CD4-positive, alpha-beta T cell (primary cell): ENCODE results near the gene BICDL2. TPM values are rescaled to one million over a fixed set of nuclear protein-coding genes. Genes with fewer than 3 reads are reported as not detected.

Source experiments
- ATAC-seq: fragments of 200-7000 bp; cut with Tn5 transposase; one replicate; pipeline ENCODE4 v1.10.0; 2022; ENCODE audit warnings: mild to moderate bottlenecking; ENCODE audit not compliant: poor library complexity
- CTCF ChIA-PET: fragments of 350-600 bp; sonication (Branson Sonifier 250); formaldehyde crosslinking; loops from one replicate; lab custom pipeline; 2021; ENCODE audit warnings: antibody characterized with exemption, inconsistent platforms; lab: Charles Lee
- POLR2A ChIA-PET: fragments of 350-600 bp; sonication (Branson Sonifier 250); formaldehyde crosslinking; loops from one replicate; lab custom pipeline; 2021; ENCODE audit warnings: antibody characterized with exemption, inconsistent platforms; lab: Charles Lee
- DNase-seq, 14 experiments: peaks; one replicate each; pipeline ENCODE4 v3.0.0-alpha.2; 2013 to 2020; ENCODE audit warnings: mixed read lengths in 2 of 14
- H3K27ac ChIP-seq, 2 donors: one replicate each; pipeline versions ENCODE4 v1.5.1 to v1.7.0; 2013; ENCODE audit warnings: low read length in 2 of 2, low read depth in 1 of 2, mild to moderate bottlenecking in 1 of 2
- H3K27me3 ChIP-seq, 2 experiments: 1 replicate in 1 of 2; 2 replicates in 1 of 2; pipeline versions ENCODE4 v1.6.1 to v1.7.0; 2013; ENCODE audit warnings: low read length in 2 of 2, control low read depth in 1 of 2, mild to moderate bottlenecking in 1 of 2, moderate library complexity in 1 of 2; ENCODE audit not compliant: insufficient read depth in 2 of 2, control insufficient read depth in 1 of 2
- H3K36me3 ChIP-seq: one replicate; pipeline ENCODE4 v1.6.1; 2013; ENCODE audit warnings: low read length, control low read depth; ENCODE audit not compliant: insufficient read depth
- H3K4me1 ChIP-seq: one replicate; pipeline ENCODE4 v1.6.1; 2013; ENCODE audit warnings: low read length, control low read depth; ENCODE audit not compliant: insufficient read depth
- H3K4me3 ChIP-seq: one replicate; pipeline ENCODE4 v1.5.1; 2013; ENCODE audit warnings: mild to moderate bottlenecking, low read length, moderate library complexity
- H3K9me3 ChIP-seq, 2 experiments: 1 replicate in 1 of 2; 2 replicates in 1 of 2; pipeline versions ENCODE4 v1.6.1 to v1.7.0; 2013; ENCODE audit warnings: low read length in 2 of 2, mild to moderate bottlenecking in 2 of 2, control low read depth in 1 of 2, moderate library complexity in 1 of 2; ENCODE audit not compliant: control insufficient read depth in 1 of 2, insufficient read depth in 1 of 2
- H3K27ac Mint-ChIP-seq: one replicate; pipeline ENCODE4 v1.8.0; 2020; ENCODE audit warnings: mixed read lengths
- H3K27me3 Mint-ChIP-seq: one replicate; pipeline ENCODE4 v1.8.0; 2021; ENCODE audit warnings: mixed read lengths
- H3K36me3 Mint-ChIP-seq: one replicate; pipeline ENCODE4 v1.8.0; 2021; ENCODE audit warnings: low read depth, mixed read lengths
- H3K4me1 Mint-ChIP-seq: one replicate; pipeline ENCODE4 v1.8.0; 2021; ENCODE audit warnings: low read depth, mixed read lengths
- H3K4me3 Mint-ChIP-seq: one replicate; pipeline ENCODE4 v1.8.0; 2020; ENCODE audit warnings: mild to moderate bottlenecking, mixed read lengths
- H3K9me3 Mint-ChIP-seq: one replicate; pipeline ENCODE4 v1.8.0; 2020; ENCODE audit warnings: mixed read lengths
- intact Hi-C, 2 experiments: fragments of 100-400 bp; cut with DNase I in 1 of 2; cut with micrococcal nuclease in 1 of 2; formaldehyde crosslinking; loops; one replicate each; pipeline versions ENCODE4 v1.15.1 to v1.9.0; 2023 to 2025; cut with DNase I, micrococcal nuclease
- total RNA-seq, 174 experiments: library from RNA in 2 of 174; stranded (reverse) in 2 of 174; gene quantifications; one replicate each; pipeline ENCODE4 v1.2.3 and lab custom pipeline; 2021 to 2026
- TF ChIP-seq, protein P1 (sequence below): fragments of 200-600 bp; IDR thresholded peaks from one replicate; pipeline ENCODE4 v1.8.0; 2022; ENCODE audit warnings: antibody characterized with exemption, mild to moderate bottlenecking

Gene BICDL2
- total RNA-seq, 2 experiments from 2014 or later = not detected

DNA sequence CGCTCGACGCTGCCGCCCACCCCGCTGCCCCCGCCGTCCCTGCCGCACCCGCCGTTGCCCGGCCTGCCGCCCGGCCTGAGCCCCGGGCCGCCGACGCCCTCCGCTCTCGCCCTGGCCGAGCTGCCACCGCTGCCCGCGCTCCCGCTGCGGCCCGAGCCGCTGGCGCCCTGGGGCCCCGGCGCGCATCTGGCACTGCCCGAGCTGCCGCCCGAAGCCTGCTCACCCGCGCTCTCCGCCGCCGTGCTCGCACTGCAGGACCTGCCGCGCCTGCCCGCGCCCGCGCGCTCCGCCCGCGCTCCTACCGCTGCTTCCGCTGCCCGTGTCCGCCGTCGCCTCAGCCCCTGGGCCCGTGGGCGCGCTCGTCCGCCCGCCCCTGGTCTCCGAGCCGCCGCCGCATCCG lies 32.4 kb downstream of the BICDL2 start:
- H3K4me3 ChIP-seq = no peak overlapping the region
- TF ChIP-seq, protein P1, sequence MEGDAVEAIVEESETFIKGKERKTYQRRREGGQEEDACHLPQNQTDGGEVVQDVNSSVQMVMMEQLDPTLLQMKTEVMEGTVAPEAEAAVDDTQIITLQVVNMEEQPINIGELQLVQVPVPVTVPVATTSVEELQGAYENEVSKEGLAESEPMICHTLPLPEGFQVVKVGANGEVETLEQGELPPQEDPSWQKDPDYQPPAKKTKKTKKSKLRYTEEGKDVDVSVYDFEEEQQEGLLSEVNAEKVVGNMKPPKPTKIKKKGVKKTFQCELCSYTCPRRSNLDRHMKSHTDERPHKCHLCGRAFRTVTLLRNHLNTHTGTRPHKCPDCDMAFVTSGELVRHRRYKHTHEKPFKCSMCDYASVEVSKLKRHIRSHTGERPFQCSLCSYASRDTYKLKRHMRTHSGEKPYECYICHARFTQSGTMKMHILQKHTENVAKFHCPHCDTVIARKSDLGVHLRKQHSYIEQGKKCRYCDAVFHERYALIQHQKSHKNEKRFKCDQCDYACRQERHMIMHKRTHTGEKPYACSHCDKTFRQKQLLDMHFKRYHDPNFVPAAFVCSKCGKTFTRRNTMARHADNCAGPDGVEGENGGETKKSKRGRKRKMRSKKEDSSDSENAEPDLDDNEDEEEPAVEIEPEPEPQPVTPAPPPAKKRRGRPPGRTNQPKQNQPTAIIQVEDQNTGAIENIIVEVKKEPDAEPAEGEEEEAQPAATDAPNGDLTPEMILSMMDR = no peak
- Mint-ChIP-seq H3K4me1 (peaks cover 33% of the 10 kb centered on the region), H3K27me3 (peaks cover 27% of the 10 kb centered on the region), H3K27ac (no peak overlapping the region), H3K9me3 (no peaks in the 10 kb centered on the region), H3K36me3 (no peaks in the 10 kb centered on the region), H3K4me3 (no peak overlapping the region)
- H3K9me3 ChIP-seq = no peaks in the 10 kb centered on the region
- ChIA-PET CTCF (interaction anchor here (0.7 to 11.4 kb wide), 10 partner anchors 16 to 125 kb away, joined by 3 to 181 read pairs (median 6); partner anchors contain the start of genes HCFC1R1, MMP25, THOC6 and TNFRSF12A), POLR2A (interaction anchor here (0.6 to 2.7 kb wide), 13 partner anchors 16 to 180 kb away, joined by 3 to 20 read pairs (median 4); partner anchors contain the start of genes HCFC1R1, KREMEN2 and TNFRSF12A)
- ATAC-seq = no peak
- H3K36me3 ChIP-seq = no peaks in the 10 kb centered on the region
- DNase-seq = peak in 2 of 14 experiments; percentile 51 to 56
- H3K27me3 ChIP-seq = peaks cover 0 to 3% of the 10 kb centered on the region in 2 experiments
- intact Hi-C loops = loop anchor here (2.0 to 5.0 kb wide), 3 partner anchors 16 to 163 kb away; partner anchors contain the start of gene TNFRSF12A (in 1 of the 2)
- H3K4me1 ChIP-seq = peaks cover 38% of the 10 kb centered on the region
- H3K27ac ChIP-seq = no peak overlapping the region

DNA sequence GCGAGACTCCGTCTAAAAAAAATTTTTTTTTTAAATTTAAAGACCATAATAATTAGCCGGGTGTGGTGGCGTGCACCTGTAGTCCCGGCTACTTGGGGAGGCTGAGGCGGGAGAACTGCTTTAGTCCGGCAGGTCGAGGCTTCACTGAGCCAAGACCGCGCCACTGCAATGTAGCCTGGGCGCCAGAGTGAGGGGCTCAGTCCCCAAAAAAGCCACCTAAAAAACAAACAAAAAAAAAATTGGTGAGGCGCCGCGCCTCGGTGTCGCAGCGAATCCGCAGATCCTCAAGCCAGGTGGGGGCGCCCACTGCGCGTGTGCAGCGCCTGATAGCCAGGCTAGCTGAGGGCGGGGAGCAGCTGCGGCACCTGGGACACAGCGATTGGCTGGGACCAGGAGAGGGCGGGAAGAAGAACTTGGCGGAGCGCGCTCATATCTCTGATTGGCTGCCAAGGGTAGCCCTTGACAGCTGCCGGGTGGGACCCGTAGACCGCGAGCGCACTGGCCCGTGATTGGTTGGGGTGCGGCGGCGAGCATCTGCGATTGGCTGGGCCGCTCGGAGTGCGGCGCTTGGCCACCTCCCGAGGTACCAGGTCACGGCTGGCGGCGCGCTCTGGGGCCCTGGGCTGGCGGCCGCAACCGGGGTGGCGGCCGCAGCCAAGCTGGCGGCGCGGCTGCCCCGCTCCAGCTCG lies 33.0 kb downstream of the BICDL2 start:
- Mint-ChIP-seq H3K27ac (peak overlapping the region; percentile 13), H3K36me3 (no peaks in the 10 kb centered on the region), H3K9me3 (no peaks in the 10 kb centered on the region), H3K4me3 (peak overlapping the region; percentile 67), H3K27me3 (peaks cover 27% of the 10 kb centered on the region), H3K4me1 (peaks cover 31% of the 10 kb centered on the region)
- CTCF ChIA-PET = interaction anchor here (0.7 to 11.4 kb wide), 10 partner anchors 17 to 125 kb away, joined by 3 to 181 read pairs (median 6); partner anchors contain the start of genes HCFC1R1, MMP25, THOC6 and TNFRSF12A
- no peak overlapping the region for H3K27ac ChIP-seq
- H3K36me3 ChIP-seq = no peaks in the 10 kb centered on the region
- peaks cover 0 to 3% of the 10 kb centered on the region in 2 experiments for H3K27me3 ChIP-seq
- TF ChIP-seq, protein P1 = peak; percentile 64
- ATAC-seq (peak; percentile 99), DNase-seq (peak; percentile 90 to 99 (median 95))
- intact Hi-C loops = loop anchor here (1.0 to 5.0 kb wide), 5 partner anchors 17 to 164 kb away; partner anchors contain the start of gene TNFRSF12A (in 1 of the 2)
- H3K4me3 ChIP-seq = no peak overlapping the region
- peaks cover 32% of the 10 kb centered on the region for H3K4me1 ChIP-seq
- H3K9me3 ChIP-seq = no peaks in the 10 kb centered on the region
- POLR2A ChIA-PET = interaction anchor here (0.6 to 2.7 kb wide), 13 partner anchors 16 to 181 kb away, joined by 3 to 20 read pairs (median 4); partner anchors contain the start of genes HCFC1R1, KREMEN2 and TNFRSF12A

DNA sequence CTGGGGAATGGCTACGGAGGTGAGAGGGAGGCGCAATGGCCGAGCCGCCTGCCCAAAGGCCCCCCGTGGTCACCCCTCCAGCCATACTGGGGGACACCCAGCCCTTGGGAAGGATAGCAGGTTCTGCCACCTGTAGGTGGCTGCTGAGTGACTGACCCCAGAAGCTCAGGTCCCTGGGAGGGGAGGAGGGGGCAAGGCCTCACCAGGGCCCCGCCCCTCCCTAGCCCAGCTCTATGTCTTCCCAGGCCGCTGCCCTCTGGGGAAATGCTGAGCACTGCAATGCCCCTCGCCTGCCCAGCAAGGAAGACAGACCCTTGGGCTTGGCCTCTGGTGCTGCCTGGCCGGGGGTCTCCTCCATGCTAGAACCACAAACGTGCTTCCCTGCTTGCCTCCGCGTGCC lies 35.4 kb downstream of the BICDL2 start:
- Histone ChIP-seq H3K4me3 (no peak overlapping the region), H3K4me1 (peaks cover 9% of the 10 kb centered on the region), H3K27ac (no peak overlapping the region), H3K36me3 (no peaks in the 10 kb centered on the region), H3K27me3 (peaks cover 0 to 3% of the 10 kb centered on the region in 2 experiments), H3K9me3 (no peaks in the 10 kb centered on the region)
- POLR2A ChIA-PET = interaction anchor here (2.0 kb wide), 2 partner anchors 22 to 27 kb away, joined by 5 read pairs; no protein-coding TSS in a partner anchor
- no peak for DNase-seq
- no peak for ATAC-seq
- TF ChIP-seq, protein P1 = no peak
- Mint-ChIP-seq H3K36me3 (no peaks in the 10 kb centered on the region), H3K4me1 (peaks cover 10% of the 10 kb centered on the region), H3K27me3 (peaks cover 12% of the 10 kb centered on the region), H3K27ac (no peak overlapping the region), H3K4me3 (no peak overlapping the region), H3K9me3 (no peaks in the 10 kb centered on the region)
- intact Hi-C loops = loop anchor here in 1 of 2 experiments (5.0 kb wide), 2 partner anchors 56 to 166 kb away; no protein-coding TSS in a partner anchor
- CTCF ChIA-PET = interaction anchor here (2.9 to 11.4 kb wide), 2 partner anchors 19 to 28 kb away, joined by 38 to 181 read pairs; partner anchors contain the start of gene TNFRSF12A
